Neural progenitor cell (in vitro differentiated cells): ENCODE results near the gene CXCL12.

Experiments used
- CTCF ChIP-seq: fragments of 200-600 bp; sonication (generic); IDR thresholded peaks from 2 replicates; pipeline ENCODE4 v1.5.1; 2017; ENCODE audit warnings: antibody characterized with exemption, mild to moderate bottlenecking
- EZH2 ChIP-seq: fragments of 200-600 bp; sonication (generic); IDR thresholded peaks from 2 replicates; pipeline ENCODE4 v1.6.1; 2017; ENCODE audit warnings: antibody characterized with exemption, mild to moderate bottlenecking, moderate library complexity

- TF ChIP-seq CTCF (no peak), EZH2 (no peak)
Measured at GRCh38 chr10:44327461-44327860, 57.4 kb downstream of the CXCL12 start.
